ENCODE data around the gene RWDD4.

RWDD4 gene

DNA sequence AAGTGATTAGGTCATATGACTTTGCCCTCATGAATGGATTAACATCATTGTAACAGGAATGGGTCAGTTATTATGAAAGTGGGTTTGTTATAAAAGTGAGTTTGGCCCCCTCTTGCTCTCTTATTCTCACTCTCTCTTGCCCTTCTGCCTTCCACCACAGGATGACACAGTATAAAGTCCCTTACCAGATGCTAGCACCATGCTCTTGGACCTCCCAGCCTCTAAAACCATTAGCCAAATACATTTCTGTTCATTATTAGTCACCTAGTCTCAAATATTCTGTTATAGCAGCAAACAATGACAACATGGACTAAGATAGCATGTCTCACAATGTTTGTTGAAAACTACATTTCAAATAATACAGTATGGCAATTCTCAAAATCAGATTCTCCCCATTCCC is 59.7 kb downstream of the RWDD4 start:
- no peak for DNase-seq

DNA sequence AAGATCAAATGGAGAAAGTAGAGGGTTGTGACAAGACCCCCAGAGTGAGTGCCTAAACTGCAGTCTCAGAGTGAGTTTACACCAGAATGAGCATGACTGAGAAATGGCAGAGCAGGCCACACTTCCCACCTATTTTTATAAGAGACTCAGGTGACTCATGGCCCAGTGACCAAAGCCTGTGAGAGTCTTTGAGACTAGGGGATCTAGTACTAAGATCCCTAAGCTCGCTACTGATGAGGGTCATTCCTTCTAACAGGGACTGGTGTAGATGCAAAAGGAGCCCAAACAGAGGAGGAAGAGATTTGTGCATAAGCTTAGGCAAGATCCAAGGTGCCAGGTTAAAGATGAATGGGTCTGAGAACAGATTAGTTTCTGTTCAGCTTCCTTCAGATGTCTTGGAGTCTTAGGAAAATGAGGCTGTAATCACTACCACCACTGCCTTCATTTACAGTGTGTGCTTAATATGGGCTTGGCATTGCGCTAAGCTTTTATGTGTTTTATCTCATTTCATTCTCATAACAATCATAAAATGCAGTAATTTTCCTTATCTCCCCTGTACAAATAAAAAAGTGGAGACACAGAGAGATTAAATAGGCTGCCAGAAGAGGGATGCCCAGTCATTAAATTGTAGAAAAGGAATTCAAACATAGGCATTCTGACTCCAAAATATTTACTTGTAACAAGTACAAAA is 62.8 kb downstream of the RWDD4 start:
- DNase-seq = no peak

DNA sequence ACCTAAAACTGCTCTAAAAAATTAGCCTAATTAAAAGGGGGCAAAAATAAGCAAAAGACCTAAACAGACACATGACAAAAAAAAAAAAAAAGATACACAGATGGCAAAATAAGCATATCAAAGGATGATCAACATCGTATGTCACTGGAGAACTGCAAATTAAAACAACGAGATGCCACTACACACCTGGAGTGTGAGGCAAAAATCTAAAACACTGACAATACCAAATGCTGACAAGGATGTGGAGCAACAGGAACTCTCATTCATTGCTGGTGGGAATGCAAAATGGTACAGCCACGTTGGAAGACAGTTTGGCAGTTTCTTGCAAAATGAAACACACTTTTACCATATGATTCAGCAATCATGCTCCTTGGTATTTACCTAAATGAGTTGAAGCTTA is 64.2 kb downstream of the RWDD4 start:
- no peak for DNase-seq

DNA sequence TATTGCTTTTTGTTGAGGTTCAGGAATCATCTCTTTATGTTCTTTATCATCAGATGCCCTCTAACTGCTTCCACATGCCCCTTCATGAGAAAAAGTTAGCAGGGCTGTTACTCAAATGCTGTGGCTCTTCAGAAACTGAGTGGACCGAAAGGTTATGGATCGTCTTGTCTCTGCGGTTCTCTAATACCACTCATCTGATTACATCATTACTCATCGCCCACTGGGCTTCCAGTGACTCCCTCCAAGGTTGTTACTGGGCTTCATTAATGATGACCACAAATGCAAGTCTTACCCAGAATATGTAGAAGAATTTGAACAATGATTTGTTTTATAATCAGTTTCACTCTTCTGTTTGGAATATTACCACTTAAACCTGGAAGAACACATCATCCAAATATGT is 67.7 kb downstream of the RWDD4 start:
- DNase-seq = no peak

Data from stimulated activated CD4-positive, alpha-beta T cell treated with anti-CD3 and anti-CD28 coated beads, Interleukin-2, amount 100 ng/mL, for 24 hours (primary cell).